Activated CD4-positive, alpha-beta T cell treated with anti-CD3 and anti-CD28 coated beads, Interleukin-2, Interleukin-6, amounts not matched to agents 100 ng/mL and 50 ng/mL, durations not matched to agents 16 hours and 8 hours (primary cell): ENCODE measurements around the gene ADAT3.

ENCODE experiments used
- DNase-seq: peaks from one replicate; pipeline ENCODE4 v3.0.0-alpha.2; 2020

The ADAT3 gene

DNA sequence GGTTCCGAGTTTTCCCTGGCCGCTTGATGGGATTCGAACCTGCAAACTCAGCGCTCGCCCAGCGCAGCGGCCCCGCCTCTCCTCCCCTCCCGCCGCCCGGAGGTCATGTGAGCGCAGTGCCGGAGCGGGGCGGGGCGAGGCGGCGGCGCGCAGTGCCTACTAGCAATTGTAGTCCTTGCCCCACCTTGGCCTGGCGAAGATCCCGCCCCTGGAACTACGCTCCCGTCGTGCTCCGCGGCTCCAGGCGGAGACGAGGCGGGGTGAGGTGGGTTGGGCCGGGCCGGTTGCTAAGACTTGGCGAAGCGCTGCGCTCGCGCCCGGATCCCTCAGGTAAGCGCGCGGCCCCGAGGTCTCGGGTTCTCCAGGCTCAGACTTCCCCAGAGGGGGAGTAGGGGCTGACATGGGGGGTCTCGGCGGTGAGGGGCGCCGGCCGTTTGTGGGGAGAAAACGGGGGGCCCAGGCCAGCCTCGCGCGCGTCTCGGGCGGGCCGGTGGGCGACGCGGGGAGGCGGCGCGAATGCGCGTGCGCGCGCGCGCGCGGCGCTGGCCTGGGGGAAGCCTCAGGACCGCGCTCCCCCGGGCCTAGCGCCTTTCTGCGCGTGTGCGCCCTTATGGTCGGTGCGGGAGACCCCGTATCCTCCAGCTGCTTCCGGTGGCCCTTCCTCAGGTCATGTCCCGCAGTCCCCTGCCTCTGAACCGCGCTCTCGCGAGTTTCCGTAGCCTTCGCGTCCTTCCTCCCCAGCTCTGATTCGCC, at the start of gene ADAT3, which contains the start of gene SCAMP4:
ADAT3 (plus strand) TSS at position 290 of the 753 bp plus-strand sequence. CDS start 6,649 bp downstream, outside the sequence.
SCAMP4 (plus strand) TSS at position 290 of the 753 bp plus-strand sequence. CDS start 9,621 bp downstream, outside the sequence.
- peak; percentile 100 for DNase-seq

DNA sequence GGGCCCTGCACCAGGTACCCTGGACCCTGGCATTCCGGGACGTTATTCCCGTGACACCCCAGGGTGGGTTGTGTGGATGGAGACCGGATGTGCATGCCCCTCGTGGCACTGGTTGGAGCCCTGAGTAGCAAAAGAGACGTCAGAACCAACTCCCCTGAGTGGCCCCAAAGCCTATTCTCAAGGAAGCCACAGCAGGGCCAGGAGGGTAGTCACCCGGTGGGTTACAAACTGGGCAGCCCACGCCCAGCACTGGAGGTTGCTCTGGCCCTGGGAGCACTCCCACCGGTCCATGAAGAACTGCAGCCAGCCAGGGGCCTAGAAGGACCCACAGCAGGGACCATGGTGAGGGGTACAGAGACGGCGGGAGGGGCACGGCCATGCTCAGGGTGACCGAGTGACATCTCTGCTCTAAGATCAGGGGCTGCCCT, 49.4 kb upstream of the ADAT3 start:
- DNase-seq, result peak; percentile 64

DNA sequence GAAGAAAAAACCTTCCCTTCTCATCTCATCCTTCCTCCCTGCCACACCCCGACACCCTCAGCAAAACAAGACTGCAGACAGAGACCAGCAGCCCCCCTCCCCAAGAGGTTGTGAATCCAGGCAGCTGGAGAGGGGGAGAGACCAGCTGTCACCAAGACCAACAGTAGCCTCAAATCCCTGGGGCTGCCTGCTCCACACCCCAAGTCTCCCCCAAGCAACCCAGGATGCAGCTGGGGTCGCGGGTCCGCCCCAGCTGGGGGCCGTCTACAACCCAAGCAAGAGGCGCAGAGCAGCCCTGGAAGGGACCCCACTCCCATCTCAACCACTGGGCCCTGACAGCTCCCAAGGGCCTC, 48.9 kb upstream of the ADAT3 start:
- DNase-seq, result no peak

DNA sequence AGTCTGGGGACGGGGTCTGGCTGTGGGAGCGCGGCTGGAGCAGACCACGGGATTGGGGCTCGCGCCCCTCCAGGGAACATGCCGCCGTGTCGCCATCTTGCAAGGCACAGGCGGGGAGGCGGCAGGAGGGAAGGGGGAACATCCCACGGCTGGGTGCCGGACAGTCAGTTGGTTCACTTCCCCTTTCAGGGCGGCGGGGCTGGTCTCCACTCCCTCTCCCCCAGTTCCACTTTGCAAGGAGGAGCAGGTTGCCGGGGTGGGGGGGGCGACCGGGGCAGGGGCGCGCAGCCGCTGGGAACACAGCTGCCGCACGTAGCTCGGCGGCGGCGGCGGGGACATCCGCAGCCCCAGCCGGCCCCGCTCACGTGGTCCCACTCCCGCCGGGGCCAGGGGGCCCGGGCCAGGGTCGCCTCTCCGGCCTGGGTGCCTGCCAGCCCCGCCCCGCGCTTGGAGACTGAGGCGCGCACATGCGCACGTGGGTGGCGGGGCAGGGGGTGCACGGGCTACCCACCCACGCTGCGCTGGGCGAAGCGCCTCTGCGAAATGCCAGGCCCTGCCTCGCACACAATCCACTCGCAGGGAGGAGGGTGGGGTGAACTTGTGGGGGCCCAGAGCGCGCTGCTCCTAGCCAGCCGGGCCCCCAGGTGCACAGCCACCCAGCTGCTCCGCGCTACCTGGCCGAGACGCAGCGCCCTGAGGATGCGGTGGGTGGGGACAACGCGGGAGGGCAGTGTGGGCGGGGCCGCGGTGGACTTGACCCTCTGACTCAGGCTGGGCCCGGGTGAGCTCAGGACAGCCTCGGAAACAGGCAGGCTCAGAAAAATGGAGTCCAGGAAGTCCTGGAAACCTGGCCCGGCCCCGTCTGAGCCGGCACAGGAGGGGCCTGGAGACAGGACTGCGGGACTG, 48.2 kb upstream of the ADAT3 start:
- peak; percentile 68 for DNase-seq

DNA sequence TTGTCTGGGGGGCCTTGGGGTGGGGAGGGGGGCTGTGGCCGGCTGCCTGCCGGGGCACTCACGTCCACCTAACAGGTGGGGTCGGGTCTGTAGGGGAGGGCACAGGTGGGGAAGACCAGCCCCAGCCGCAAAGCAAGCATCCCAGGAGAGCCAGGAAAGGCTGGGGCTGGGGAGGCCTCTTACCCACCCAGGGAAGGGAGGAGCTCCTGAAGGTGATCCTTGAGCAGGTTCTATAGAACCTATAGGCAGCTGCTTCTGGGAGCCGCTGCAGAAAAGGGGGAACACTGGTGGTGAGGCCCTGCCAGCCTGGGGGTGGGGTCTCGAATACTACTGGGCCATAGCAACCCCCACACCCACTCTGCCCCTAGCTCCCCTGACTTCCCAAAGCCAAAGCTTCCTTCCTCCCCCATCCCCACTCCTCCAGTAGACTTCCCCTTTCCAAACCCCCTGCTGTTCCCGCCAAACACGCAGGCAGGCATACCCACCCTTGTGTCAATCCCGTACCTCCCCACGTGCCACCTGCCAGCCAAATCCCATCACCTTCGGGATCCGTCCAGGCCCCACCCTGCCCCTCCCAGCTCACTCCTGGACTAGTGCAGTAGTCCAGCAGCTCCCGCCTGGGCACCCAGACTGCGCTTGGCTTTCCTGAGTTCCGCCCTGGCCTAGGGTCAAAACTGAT, 47.4 kb upstream of the ADAT3 start:
- no peak for DNase-seq

DNA sequence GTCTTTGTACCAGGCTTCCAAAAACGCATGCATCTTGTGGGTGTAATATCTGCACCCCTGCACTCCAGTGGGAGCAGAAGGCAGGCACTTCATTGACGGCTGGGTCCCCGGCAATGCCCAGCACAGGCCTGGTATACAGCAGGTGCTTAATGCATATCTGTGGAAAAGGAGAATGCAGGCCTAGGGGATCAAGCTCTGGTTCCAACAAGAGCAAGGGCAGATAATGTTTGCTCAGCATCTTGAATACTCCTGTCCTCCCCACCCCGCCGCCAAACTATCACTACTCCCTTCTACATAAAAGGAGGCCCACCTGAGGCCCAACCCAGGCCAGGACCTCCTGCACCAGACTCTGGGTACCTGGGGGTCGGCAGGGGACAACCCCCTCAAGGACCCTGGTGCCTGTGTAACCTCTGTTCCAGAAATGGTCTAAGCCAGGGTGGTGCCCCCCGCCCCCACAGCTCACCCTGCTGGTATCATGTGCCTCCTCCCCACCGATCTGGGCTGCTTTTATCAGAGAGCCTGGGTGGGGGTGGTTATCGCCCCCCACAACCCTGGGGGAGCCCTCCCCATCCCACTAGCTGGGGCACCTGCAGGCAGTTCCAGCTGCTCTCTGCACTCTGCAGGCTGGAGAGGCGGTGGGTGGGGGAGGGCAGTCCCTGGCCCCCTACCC, 46.7 kb upstream of the ADAT3 start:
- no peak for DNase-seq

DNA sequence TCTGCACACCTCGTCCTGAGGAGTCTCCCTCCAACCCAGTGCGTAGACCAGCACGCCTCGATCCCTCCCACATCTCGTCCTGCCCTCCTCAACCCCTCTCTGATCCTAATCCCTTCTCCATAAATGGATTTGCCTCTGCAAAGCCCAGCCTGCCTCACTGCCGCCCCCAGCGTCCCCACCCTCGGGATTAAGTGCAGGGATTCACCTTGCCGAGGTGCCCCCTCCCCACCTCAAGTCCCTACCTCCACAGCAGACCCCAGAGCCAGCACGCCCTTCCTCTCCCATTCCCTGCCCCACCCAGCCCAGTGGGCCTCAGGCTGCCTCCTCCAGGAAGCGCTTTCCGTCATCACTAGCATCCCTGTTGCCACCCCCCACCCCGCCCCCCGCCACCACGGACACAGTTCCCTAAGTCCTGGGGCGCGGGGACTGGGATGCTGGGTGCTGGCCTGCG, 45.8 kb upstream of the ADAT3 start:
- DNase-seq, result no peak

DNA sequence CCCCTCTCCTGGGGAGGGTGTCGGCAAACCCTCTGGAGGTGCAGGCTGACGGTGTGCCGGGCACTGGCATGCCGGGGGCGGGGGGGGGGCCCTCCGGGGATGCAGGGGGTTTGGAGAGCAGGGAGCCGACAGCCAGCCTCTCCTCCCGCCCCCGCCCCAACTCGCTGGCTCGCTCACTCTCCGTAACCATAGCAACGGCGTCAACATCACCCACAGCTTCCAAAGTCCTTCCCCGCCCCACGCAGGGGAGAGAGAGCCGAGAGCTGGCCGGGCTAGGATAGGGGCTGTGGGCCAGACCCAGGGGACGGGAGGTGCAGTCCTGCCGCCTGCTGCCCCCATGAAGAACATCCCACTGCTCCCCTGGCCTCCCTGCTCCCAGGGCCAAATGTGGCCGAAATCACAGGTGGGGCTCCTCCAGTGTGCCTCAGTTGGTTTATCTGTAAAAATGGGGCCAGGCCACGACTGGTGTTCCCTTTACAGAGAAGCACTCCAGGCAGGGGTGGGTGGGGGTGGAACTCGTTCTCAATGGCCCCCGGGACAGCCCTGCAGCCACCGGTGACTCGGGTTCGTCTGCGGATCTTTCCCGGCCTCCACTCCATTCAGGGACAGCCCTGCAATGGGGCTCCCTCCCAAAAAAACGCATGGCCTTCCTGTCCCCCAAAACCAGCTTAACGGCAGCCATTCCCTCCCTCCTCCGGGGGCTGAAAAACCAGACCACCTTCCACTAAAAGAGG, 45.0 kb upstream of the ADAT3 start:
- DNase-seq, result peak; percentile 60

DNA sequence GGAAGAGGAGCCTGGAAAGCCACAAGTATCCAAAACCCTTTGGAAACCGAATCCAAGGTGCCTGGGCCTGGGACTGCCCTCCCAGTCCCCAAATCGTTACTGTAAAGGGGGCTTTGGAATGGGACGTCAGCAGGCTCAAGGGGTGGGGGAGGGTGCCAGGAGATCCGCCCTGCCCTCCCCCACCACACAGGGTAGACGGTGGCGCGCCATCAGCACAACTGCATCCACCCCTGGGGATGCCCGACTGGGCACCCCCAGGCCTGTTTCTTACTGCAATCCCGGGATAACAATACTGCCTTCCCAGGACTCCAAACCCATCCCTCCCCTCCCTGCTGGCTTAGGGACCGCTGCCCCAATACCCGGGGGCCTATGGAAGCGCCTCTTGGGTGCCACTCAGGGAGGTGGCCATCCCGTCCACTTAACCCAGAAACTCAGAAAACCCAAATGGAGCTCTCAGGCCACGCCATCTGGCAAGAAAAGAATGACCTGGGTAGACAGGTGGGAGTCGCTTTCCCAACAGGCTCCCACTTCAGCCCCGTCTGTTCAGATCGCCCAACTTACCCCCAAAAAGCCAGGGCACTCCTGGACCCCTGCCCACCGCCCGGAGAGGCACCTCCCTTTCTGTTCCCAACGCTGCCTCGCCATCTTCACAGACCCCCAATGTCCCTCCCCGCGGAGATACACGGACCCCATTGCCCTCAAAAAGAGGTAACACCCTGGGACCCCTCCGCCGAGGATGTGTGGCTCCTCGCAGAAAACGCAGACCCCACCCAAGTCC, 44.2 kb upstream of the ADAT3 start:
- DNase-seq, result no peak

DNA sequence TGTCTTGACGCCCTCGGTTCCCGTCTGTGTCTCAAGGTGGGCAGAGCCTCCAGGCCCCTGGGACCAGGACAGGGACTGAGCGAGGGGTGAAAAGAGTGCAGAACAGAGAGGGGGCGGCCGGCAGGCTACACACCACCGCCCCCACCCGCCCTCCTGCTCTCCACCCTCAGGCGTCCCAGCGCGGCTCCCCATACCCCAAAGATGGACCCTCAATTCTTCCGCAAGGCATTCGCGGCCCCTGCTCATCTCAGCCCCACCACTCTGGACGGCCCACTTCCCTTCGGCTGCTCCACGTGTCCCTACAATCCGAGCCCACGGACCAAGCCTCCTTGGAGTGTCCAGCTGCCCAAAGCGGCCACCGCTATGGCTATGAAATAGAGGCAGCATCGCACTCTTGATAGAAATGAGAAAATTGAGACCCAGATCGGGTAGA, 43.6 kb upstream of the ADAT3 start:
- no peak for DNase-seq

DNA sequence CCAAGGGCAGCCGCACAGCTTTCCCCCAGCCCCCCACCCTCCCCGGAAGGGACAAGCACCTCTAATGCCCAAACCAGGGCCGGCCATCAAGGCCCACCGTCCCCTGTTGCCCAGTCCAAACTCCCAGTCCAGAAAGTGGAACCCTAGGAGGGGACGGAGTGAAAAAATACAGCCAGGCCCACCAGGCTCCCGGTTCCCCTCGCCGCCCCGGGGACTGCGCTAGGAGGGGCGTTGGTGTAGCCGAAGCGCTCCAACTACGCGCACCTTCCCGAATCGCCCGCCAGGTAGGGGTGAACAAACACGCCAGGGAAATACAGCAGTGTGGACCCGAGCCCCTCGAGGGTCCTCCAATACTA, 43.2 kb upstream of the ADAT3 start:
- DNase-seq, result no peak

DNA sequence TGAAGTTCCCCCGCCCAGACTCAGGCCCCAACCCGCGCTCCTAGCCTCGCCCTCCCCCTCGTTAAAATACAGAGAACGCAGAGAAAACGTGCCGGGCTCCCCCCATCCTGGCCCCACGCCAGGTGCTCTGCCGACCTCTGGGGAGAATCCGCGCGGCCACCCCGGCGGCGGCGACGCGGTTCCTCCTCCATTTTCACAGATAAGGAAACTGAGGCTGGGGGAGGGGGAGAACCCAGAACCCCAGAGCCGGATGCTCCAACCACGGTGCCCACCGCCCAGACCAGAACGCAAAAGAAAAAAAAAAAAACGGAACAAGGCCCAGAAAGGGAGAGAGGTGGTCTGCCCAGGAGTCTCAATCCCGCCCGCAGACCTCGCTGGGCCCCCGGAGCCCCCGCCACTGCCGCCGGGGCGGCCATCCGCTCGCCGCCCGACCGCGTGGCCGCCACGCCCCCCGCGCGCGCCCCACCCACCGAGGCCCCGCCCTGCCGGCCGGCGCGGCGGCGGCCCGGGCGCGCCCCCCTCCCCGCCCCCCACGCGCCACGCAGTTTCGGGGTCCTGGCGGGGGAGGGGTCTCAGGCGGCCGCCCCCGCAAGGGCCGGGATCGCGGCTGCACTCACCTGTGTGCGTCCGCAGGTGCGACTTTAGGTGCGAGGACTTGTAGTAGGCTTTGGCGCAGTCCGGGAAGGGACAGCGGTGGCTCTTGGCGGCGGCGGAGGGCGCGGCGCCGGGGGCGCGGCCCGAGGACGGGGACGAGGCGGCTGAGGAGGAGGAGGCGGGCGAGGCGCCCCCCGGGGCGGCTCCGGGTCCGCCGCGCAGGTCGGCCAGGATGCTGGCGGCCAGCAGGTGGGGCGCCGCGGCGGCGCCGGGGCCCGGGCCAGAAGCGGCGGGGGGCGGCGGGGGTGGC, 42.5 kb upstream of the ADAT3 start:
- DNase-seq, result peak; percentile 66

DNA sequence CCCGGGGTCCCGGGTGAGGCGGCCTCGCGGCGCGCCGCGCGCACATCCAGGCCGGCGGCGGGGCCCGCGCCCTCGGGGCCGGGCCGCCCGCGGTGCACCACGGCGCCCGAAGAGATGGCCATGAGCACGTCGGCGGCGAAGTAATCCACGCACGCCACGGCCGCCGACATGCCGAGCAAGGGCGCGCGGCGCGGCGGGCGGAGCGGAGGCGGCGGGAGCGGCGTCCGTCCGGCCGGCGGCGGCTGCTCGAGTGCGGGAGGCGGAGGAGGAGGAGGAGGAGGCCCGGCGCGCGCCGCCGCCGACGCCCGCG, 41.9 kb upstream of the ADAT3 start, which contains the start of gene KLF16:
KLF16 (minus strand) TSS at position 252 of the 310 bp plus-strand sequence; CDS start at position 170, 82 bp downstream.
- DNase-seq, result no peak

DNA sequence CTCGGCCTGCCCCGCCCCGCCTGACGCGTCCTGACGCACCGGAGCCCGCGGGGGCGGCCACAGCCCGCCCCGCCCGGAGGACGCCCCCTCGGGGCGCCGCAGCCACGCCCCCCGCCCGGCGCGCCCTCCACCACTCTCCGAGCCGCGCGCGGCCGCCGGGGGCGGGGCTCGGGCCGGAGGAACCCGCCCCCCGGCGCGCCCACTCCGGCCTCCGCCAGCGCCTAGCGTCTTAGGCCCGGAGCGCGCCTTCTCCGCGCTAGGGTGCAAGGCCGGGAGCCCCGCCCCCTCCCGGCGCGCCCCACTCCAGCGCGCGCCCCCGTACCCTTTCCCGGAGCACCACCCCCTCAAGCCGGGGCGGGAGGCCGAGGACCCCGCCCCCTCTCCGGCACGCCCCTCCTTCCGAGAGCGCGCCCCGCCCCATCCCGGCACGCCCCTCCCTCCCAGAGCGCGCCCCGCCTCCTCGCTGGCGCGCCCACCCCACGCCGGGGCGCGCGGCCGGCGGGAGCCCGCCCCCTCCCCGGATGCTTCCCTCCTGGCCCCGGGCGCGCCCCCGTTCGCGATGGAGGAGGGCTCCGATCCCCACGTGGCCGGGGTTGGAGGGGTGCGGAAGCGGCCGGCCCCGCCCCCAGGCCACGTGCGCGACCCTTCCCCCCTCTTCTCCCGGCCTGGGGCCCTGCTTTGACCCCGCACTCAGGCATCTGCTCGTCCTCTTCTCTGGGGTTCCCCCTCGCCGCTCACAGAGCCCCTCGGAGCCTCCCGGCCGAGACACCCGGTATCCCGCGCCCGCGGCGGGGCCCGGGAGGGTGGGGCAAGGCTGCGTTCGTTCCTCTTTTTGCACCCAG, 41.3 kb upstream of the ADAT3 start:
- DNase-seq, result peak; percentile 96

DNA sequence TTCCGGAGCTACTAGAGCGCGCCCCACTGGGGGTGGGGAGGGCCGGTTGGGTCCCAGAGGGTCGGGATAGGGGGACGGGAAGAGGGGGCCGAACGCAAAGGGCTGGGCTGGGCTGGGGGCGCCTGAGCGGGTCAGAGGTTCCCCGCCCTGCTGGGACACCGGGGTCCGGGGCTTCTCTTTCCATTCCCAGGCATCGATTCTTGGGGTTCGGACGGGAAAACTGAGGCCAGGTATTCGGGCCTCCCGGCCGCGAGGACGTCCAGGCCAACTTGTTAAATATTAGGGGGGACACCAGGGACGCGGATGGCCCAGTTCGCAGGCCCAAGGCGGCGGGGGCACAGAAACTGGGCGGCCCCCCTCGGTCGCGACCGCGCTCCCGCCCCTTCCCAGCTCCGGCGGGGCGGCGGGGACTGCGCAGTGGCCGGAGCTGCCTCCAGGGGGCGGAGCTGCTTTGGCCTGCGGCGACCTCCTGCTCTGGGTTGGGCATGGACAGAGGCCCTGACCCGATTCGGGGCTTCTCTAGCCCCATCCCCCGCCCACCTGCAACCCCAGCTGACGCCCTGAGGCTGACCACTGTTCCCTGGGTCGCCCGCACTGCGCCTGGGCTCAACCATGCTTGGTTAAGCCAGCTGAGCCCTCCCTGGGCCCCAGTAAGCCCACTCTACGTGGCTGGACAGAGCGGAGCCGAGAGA, 40.6 kb upstream of the ADAT3 start:
- DNase-seq, result peak; percentile 77

DNA sequence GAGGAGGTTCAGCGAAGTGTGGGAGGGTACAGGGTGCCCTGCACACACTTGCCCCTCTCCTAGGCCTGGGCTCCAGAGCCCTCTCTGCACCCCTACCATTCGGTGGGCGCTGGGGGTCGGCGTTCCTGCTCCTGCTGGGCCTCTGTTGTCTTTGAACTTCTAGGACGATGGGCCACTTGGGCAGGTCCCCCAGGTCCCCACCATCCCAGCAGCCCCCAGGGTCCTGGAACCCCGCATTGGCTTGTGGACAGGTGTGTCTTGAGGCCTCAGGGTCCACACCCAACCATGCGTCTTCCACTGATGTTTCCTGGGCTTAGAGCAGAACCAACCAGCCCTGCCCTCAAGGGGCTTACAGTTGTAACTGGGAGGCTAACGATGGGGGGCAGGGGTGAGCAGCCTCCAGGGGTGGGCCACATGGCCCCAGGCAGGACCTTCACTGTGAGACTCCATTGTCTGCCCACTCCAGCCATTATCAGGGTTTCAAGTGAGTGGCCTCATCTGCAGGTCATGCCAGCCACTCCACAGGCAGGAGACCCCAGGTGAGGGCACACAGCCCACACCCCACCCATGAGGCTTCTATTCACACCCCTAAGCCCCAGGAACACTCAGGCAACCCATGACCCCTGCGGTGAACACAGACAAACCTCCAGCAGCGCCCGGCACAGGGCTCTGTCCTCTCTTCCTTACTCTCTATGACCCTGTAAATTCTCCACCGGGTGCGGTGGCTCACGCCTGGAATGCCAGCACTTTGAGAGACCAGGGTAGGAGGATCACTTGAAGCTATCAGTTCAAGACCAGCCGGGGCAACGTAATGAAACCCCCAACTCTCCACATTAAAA, 39.8 kb upstream of the ADAT3 start:
- DNase-seq, result no peak

DNA sequence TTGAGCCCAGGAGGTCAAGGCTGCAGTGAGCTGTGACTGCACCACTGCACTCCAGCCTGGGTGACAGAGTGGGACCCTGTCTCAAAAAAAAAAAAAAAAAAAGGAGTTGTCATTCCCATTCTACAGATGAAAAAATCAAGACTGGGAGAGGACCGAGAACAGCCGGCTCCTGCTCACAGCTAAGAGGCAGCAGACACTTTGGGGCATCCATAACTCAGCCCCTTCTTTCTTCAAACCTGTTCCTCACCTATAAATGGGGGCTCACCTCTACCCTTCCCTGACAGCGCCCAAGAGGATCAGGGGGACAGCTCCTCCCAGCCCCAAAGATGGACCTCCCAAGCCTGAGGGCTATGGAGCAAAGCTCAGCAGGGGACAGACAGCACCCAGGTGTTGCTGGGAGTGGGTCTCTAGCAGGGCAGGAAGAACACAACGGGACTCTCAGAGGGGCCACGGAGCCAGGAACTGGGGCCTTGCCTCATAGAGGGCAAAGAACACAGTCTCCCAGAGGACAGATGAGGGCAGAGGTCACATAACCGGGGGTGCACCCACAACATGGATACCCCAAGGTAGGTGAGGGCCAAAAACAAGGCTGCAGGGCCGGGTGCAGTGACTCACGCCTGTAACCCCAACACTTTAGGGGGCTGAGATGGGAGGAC, 38.4 kb upstream of the ADAT3 start:
- no peak for DNase-seq
